RWPE1 (cell line): ENCODE results near the gene AURKAIP1.
"Not testable (repeated sequence)": the region's sequence is repeated elsewhere in the genome, so short reads cannot be mapped to it uniquely, and the experiment has no call there.

Experiments used
- CTCF ChIA-PET: fragments of 350-600 bp; sonication (Branson Sonifier 250); formaldehyde crosslinking; extraction: SDS; loops from one replicate; lab custom pipeline; 2021; lab: Yijun Ruan, JAX
- POLR2A ChIA-PET: fragments of 400-600 bp; formaldehyde crosslinking; extraction: SDS; loops from one replicate; lab custom pipeline; 2020; ENCODE audit warnings: antibody characterized with exemption; ENCODE audit not compliant: low non-redundant PET; lab: Yijun Ruan, JAX
- DNase-seq: peaks from one replicate; pipeline ENCODE4 v3.0.0; 2012; ENCODE audit warnings: low spot score
- H3K27ac ChIP-seq: fragments of 450-650 bp; 2 replicates; pipeline ENCODE4 v1.5.1; 2017
- TF ChIP-seq, protein P1 (sequence below): fragments of 450-650 bp; conservative IDR thresholded peaks from 2 replicates; pipeline ENCODE4 v1.5.1; 2017; ENCODE audit warnings: low read depth, mild to moderate bottlenecking

AURKAIP1 gene

DNA sequence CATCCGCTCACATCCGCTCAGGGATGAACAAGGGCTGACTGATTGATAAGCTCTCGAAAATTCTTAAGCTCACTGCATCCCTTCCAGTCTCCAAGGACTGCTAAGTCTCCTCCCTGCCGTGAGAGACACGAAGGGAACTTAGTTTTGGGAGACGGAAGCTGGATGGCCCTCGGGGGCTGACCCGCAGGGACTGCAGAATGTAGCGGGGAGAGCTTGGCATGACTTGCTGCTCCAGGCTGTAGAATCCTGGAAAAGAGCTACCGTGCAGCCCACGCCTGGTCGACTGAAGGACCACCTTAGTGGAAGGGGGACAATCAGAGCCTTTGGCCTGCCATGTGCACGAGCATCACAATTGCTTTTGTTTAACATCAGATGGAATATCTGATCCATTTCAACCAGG is 40.7 kb upstream of the AURKAIP1 start:
- no peak for DNase-seq
- TF ChIP-seq, protein P1, sequence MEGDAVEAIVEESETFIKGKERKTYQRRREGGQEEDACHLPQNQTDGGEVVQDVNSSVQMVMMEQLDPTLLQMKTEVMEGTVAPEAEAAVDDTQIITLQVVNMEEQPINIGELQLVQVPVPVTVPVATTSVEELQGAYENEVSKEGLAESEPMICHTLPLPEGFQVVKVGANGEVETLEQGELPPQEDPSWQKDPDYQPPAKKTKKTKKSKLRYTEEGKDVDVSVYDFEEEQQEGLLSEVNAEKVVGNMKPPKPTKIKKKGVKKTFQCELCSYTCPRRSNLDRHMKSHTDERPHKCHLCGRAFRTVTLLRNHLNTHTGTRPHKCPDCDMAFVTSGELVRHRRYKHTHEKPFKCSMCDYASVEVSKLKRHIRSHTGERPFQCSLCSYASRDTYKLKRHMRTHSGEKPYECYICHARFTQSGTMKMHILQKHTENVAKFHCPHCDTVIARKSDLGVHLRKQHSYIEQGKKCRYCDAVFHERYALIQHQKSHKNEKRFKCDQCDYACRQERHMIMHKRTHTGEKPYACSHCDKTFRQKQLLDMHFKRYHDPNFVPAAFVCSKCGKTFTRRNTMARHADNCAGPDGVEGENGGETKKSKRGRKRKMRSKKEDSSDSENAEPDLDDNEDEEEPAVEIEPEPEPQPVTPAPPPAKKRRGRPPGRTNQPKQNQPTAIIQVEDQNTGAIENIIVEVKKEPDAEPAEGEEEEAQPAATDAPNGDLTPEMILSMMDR, result no peak
- POLR2A ChIA-PET, result interaction anchor here (0.7 kb wide), 1 partner anchor 1182 kb away, joined by 3 read pairs; no protein-coding TSS in a partner anchor
- no peak overlapping the region for H3K27ac ChIP-seq
- CTCF ChIA-PET, result interaction anchor here (0.6 to 0.9 kb wide), 2 partner anchors 13 to 397 kb away, joined by 3 to 5 read pairs; no protein-coding TSS in a partner anchor

DNA sequence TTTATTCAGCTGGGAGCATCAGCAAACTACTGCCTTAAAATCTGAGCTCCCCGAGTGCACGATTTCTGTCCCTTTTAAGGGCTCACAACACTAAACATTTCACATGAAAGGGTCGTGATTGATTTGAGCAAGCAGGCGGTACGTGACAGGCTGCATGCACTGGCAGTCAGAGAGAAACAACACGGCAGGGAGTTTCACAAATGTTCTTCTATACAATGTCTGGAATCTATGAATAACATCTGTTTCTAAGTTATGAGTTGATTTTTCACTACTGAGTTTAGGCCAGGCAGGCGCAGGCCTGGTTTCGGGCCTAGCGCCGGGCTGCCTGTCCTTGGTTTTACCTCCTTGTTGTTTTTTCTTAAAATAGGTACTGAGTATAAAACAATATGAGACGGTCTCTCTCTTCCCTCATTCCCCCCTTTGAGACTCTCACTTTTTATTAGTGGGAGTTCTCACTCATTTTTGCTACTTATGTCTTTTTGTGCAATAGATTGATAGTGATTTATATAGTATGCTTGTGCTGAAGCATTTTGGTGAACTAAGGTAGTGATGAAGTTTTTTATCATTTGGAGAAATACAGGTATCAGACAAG is 37.4 kb upstream of the AURKAIP1 start:
- POLR2A ChIA-PET, H3K27ac ChIP-seq, DNase-seq, CTCF ChIA-PET: not testable (repeated sequence)

DNA sequence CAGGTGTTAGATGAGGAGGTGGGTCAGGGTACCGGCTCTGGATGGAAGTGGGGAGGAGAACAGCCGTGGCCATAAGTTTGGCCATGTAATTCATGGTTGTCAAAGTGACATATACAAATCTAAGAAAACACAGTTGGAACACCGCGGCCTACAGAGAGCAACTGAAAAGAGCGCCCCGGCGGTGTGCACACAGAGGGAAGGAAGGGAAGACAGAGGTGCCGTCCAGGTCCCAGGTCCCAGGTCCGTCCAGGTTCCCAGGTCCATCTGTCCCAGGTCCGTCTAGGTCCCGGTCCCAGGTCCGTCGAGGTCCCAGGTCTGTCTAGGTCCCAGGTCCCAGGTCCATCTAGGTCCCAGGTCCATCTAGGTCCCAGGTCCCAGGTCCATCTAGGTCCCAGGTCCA is 36.6 kb upstream of the AURKAIP1 start:
- no peak for DNase-seq
- TF ChIP-seq, protein P1, result no peak
- H3K27ac ChIP-seq, result no peak overlapping the region
- ChIA-PET POLR2A (no interaction called here), CTCF (no interaction called here)

DNA sequence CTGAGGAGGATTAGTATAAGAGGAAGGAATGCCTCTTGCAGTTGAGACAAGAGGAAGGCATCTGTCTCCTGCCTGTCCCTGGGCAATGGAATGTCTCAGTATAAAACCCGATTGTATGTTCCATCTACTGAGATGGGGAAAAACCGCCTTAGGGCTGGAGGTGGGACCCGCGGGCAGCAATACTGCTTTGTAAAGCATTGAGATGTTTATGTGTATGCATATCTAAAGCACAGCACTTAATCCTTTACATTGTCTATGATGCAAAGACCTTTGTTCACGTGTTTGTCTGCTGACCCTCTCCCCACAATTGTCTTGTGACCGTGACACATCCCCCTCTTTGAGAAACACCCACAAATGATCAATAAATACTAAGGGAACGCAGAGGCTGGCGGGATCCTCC is 35.2 kb upstream of the AURKAIP1 start:
- CTCF ChIA-PET, DNase-seq, H3K27ac ChIP-seq, POLR2A ChIA-PET: not testable (repeated sequence)

DNA sequence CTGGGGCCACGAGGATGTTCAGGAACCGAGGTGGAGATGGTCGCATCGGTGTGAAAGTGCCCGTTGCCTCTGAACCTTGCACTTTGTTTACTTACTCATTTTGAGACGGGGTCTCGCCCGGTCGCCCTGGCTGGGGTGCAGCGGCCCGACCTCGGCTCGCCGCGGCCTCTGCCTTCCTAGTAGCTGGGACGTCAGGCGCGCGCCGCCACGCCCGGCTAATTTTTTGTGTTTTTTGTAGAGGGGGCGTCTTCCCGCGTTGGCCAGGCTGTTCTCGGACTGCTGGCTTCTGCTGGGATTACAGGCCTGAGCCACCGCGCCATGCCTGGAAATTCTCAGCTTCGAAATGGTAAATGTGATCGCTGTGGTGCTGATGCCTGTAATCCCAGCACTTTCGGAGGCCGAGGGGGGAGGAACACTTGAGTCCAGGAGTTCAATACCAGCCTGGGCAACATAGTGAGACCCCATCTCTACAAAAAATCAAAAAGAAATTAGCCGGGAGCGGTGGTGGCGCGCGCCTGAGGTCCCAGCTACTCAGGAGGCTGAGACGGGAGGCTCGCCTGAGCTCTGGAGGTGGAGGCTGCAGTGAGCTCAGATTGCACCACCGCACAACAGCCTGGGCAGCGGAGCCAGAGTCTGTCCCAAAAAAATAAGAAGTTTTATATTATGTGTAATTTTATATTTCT is 32.8 kb upstream of the AURKAIP1 start:
- TF ChIP-seq, protein P1, result no peak
- no peak for DNase-seq
- peak overlapping the region; percentile 82 for H3K27ac ChIP-seq
- ChIA-PET POLR2A (interaction anchor here (0.6 to 1.6 kb wide), 5 partner anchors 9 to 31 kb away, joined by 3 to 6 read pairs (median 3); partner anchors contain the start of gene CCNL2), CTCF (interaction anchor here (0.6 to 3.0 kb wide), 5 partner anchors 13 to 498 kb away, joined by 3 to 15 read pairs (median 3); partner anchors contain the start of gene ANKRD65)

DNA sequence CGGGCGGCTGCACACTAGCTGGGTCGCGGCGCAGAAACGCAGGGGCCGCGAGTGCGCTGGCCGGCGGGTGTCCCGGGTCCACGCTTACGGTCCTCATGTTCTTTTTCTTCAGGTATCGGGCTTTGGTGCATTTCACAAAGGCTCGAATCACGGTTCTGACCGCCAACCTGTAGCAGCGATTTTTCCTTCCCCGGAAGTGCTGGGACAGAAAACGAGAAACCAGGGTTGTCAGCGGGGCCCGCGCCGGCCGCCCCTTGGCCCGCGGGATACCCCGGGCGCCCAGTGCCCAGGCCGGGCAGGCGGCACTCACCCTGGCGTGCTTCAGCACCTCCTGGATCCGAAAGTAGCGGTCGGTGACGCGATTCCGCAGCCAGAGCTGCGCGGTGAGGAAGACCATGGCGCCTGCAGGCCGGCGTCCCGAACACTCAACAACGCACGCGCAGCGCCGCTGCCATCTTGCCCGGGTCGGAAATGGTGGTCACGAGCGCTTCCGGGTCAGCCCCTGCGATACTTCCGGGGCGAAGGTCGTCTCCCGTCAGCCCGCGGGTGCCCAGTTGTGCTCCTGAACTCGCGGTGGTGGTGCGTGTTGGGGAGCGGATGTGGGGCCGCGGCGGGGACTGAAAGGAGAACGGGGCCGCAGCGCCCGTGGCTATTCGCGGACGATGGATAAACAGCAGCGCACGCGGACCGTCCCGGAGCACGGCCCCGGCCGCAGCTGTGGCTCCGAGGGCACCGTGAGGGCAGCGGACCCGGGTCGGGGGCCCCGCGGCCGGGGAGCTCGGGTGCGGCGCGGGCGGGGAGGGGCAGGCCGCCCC is 32.0 kb upstream of the AURKAIP1 start, which contains the start of gene MRPL20:
Gene MRPL20 (minus strand): TSS at position 473 of the 815 bp plus-strand sequence. CDS start 76 bp downstream, at position 397.
- peak within 1 kb of the TSS; percentile 82 for H3K27ac ChIP-seq
- TF ChIP-seq, protein P1, result no peak
- POLR2A ChIA-PET, result interaction anchor here (0.6 to 1.6 kb wide), 6 partner anchors 8 to 56 kb away, joined by 3 to 6 read pairs (median 4); partner anchors contain the start of gene CCNL2
- DNase-seq, result peak; percentile 89
- CTCF ChIA-PET, result interaction anchor here (0.6 to 3.0 kb wide), 5 partner anchors 13 to 499 kb away, joined by 3 to 15 read pairs (median 3); partner anchors contain the start of gene ANKRD65
